HG02973 (cell line): Measurements from ENCODE around the gene C5.

ENCODE experiments used
- ATAC-seq: cut with Tn5 transposase; IDR thresholded peaks from one replicate; pipeline ENCODE4 v1.9.1; 2021; ENCODE audit warnings: moderate library complexity; ENCODE audit not compliant: unreplicated experiment

C5 gene

DNA sequence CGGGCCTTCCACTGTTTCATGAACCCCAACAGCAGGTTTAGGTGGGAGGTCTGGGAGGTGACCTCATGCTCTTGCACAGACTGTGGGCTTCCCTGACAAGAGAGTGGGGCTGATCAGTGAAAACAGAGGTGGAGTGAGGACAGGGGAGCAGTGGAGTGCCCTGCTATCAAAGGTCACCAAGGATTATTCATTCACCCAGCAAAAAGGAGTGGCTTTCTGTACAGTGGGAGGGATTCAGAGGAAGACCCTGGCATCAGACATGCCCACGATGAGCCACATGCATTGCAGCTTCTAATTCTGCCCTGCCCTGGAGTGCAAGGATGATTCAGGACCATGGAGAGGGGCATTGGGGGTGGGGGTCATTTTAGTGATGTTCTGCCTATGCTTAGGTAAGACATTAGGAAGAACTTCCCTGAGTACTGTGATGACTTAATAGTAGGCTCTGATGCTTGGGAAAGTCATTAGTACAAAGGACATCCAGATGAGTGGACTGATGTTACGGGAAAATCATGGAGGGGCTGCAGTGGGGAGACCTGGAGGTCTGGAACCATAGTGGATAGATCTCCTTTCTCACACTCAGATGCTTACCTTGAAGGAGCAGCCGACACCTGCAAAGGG lies 136.3 kb downstream of the C5 start:
- no peak for ATAC-seq

DNA sequence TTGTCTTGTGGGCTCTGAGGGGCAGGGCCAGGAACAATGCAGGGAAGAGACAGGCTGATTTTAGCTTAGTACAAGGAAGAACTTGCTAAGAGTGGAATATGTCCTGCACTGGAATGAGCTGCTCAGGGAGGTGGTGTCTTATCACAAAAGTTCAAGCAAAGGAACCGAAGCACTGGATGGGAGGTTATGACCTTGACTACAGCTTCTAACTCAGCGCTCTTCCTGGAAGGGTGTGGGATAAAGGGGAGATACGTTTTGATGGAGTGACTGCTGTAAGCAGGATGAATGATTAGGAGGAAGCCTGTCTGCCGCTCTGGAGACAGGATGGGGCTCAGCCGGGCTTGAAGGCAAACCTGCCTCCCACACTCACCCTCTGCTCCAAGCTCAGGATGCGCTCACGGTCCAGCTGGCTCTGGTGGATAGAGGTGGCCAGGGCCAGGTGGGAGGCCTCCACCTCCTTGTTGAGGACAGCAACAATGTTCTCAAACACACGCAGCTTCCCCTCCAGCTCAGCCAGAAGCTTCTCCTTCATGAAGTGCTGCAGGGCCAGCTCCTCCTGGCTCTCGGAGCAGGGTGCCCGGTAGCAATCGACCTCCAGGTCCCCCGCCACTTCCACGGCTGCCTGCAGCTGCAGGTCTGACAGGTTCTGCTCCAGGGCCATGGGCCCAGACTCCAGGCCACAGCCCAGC lies 137.0 kb downstream of the C5 start:
- no peak for ATAC-seq

DNA sequence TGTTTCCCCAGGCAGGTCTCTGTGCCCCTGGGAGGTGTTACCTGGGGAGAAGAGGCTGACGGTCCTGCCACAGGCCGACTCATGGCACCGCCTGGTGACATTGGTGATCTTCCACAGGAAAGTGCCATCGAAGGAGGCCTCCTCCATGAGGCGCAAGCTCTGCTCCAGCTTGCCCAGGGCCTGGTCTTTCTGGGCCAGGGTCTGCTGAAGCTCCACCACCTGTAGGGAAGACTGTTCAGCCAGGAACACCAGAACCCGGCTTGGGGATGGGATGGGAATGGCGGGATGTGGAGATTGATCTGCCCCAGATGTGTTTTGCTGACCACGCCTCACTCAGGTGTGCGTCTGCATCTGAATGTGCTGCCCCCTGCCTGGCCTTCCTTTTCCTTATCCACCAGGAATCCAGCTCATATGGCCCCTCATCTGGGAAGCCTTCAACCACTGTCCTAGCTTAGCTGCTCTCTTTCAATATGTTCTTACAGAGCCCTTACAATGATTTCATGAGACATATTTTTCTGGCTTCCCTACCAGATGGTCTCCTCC lies 138.7 kb downstream of the C5 start:
- no peak for ATAC-seq

DNA sequence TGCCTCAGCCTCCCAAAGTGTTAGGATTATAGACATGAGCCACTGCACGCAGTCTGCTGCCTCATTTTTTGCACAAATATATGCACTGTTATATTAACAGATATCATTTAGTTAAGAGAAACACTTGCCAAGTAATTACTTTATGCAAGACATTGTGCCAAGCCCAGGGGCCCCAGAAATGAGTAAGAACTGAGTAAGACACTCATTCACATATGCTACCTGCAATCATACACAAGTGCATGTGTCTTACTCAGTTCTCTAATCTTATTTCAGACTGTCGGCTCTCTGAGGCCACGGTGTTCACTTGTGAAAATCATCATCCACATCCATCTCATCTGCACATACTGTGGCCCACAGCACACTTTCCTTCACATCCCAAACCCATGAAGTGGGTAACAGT lies 139.4 kb downstream of the C5 start:
- ATAC-seq: no peak

DNA sequence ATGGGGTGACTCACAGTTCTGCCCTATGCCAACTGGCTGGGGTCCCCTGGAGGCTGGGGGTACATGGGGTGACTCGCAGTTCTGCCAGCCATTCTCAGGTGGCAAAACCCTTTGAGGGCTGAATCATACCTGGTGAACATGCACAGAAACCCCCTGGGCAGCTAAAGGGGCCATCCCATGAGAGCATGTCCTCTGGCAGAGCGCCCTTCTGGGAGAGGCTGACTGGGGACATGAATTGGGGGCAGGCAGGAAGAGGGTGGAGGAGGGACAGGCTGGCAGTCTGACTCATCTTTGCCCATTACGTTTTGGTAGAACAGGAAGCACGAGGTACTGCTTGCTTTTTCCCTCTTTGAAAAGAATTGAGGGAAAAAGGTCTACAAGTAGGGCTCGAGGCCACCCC lies 140.2 kb downstream of the C5 start:
- no peak for ATAC-seq

DNA sequence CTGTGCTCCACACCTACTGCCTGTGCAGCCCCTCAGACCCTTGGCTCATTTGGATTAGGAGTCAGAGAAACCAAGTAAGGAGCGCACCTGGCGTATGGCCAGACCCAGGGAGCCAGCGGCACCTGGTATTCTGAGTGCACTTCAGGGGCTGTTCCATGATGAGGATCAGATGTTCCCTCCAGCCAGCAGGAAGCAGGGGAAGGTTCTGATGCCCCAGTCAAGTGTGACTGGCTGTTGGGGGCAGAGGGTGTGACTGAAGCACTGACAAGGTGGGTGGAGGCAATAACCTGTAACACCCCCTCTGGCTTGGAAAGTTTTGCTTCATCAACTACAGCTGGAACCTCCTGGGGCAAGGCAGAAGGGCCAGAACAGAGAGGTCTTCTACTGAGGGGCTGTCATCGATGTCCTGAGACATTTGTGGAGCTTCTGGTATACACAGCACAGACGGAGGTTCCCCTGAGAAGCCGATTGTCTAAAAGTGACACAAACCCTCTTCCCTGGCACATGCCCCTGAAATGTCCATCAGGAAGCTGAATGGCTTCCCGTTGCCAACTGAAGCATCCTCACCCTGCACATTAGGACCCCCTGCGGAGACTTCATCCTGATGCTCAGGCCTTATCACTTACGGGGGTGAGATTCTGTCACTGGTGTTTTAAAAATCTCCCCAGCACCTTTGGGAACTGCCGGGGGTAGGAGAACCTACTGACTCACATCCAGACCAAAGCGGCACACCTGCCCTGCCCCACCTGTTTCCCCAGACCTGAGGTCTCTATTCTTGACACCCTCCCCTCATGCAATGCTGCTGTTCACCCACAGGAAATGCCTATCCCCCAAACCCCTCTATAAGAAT lies 144.5 kb downstream of the C5 start:
- ATAC-seq: no peak

DNA sequence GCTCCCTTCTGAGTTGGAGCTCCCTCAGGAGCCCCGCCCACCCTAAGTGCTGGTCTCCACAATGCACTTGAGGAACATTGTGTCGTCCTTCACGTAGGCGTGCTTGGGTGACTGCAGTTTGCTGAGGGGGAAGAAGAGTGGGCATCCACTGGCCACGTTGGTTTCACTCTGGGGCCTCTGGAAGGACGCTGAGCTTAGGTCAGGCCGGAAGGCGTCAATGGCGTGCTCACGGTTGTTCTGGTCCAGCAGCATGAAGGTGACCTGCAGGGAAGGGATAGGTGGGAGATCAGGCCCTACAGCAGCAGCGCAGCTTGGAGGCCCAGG lies 145.1 kb downstream of the C5 start:
- ATAC-seq: no peak

DNA sequence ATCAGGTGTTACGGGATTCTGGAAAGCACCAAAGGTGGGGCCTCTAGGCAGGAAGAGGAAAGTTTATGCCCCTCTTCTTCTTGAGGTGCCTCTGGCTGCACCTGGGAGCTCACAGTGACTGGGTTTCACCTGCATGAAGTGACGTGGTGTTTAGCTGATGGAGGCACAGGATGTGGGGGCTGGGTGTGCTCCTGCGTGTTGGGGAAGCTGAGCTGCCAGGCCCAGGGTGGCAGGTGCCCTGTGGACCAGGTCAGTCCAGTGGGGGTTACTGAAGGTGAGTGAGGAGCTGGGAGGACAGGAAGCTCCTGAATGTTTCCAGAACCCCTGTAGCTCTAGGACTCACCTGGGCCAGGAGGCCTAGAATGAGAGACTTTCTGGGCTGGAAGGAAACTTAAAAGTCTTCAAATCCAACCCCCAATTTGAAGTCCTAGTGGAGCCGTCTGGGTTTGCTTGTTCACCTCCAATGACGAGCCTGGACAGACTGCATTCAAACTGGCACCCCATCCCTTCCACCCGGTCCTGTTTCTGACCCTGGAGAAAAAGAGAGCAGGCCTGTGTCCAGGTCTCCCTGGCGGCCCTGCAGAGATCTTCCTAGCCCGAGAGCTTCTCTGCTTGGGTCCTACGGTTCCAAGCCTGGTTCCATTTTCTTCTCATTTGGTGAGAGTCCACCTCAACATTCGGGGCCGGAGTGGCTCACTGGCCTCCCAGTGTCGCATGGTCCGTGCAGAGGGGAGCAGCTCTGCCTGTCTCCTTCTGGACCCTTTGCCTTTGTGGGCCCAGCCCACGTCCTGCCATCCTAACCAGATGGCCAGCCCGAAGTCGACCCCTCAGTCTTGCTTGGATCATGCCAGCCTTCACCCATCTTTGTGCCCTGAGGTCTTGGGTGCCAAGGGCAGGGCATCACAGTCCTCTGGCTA lies 145.8 kb downstream of the C5 start:
- no peak for ATAC-seq

DNA sequence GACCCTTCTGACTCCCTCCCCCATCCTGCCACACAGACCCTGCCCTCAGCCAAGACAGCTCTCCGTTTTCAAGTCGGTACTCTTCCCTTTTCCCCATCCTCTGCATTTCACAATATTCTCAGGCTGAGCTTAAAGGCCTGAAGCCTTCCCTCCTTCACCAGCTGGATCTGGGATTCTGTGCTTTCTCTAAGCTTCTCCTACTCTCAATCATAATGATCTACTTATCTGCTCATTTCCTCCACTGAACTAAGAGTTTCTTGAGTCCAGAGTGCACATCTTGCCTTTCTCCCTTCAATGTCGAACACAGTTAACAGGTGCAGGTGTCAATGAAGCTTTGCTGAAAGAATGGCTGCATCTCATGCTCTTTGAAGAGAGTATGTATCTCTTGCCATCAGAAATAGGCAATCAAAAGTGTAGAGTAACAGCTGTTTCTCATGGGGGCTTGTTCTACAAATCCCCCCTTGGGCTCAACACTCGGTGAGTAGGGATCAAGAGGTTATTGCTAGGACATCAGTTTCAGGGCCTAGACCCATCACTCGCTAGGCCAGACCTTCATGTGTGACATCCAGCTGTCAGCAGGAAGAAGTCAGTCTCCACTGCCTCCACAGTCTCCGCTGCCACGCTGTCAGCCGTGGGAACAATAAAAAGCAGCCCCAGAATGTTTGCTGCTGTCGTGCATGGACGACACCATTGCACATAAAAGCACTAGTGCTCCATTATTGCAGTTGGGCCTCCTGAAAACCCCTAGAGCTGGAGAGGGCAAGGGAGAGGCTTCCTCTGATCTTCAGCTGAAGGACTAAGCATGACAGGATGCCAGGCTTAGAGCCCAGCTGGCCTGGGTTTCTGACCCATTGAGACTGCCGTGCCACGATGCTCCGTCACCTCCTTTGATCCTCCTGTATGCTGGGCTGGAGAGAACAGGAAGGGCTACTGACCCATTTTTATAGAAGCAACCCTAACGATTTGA lies 147.2 kb downstream of the C5 start:
- ATAC-seq: no peak
